Fibroblast of skin of left biceps (primary cell): Measurements from ENCODE around the gene DOK7.

Experiments
- DNase-seq, 2 experiments: peaks; one replicate each; pipeline ENCODE4 v3.0.0-alpha.2; 2013; ENCODE audit warnings: low read depth in 2 of 2

Gene DOK7

GRCh38 chr4:3520796-3521600 is 57.9 kb downstream of the DOK7 start:
- no peak for DNase-seq

GRCh38 chr4:3521621-3522325 is 58.7 kb downstream of the DOK7 start:
- no peak for DNase-seq

GRCh38 chr4:3522326-3522640 is 59.2 kb downstream of the DOK7 start:
- DNase-seq = no peak

GRCh38 chr4:3522651-3523050 is 59.5 kb downstream of the DOK7 start:
- no peak for DNase-seq

GRCh38 chr4:3523146-3523627 is 60.1 kb downstream of the DOK7 start:
- DNase-seq = no peak

GRCh38 chr4:3523628-3524221 is 60.6 kb downstream of the DOK7 start:
- no peak for DNase-seq

- DNase-seq = no peak
Observed at GRCh38 chr4:3524349-3524748, 61.2 kb downstream of the DOK7 start.

GRCh38 chr4:3524920-3525319 is 61.8 kb downstream of the DOK7 start:
- DNase-seq = no peak

- DNase-seq = no peak
Observed at GRCh38 chr4:3525532-3526430, 62.7 kb downstream of the DOK7 start.

GRCh38 chr4:3526456-3526855 is 63.4 kb downstream of the DOK7 start:
- no peak for DNase-seq

- no peak for DNase-seq
Observed at GRCh38 chr4:3527101-3527913, 64.2 kb downstream of the DOK7 start.

- no peak for DNase-seq
Observed at GRCh38 chr4:3527914-3528876, 65.1 kb downstream of the DOK7 start.

GRCh38 chr4:3529363-3529762 is 66.3 kb downstream of the DOK7 start:
- no peak for DNase-seq

- no peak for DNase-seq
Observed at GRCh38 chr4:3530051-3530450, 66.9 kb downstream of the DOK7 start.

GRCh38 chr4:3530663-3531254 is 67.7 kb downstream of the DOK7 start:
- no peak for DNase-seq

- no peak for DNase-seq
Observed at GRCh38 chr4:3531318-3531878, 68.3 kb downstream of the DOK7 start.

- peak; percentile 62 to 67 for DNase-seq
Observed at GRCh38 chr4:3531879-3532750, 69.0 kb downstream of the DOK7 start, which contains the start of gene LRPAP1. Gene LRPAP1, minus strand, starts transcription at chr4:3532422. Its CDS starts 10 bp downstream, at chr4:3532412.
